PC-3 (cell line): Measurements from ENCODE around the gene NAV2. TPM values are rescaled to one million over a fixed set of nuclear protein-coding genes. Genes with fewer than 3 reads are reported as not detected.

ENCODE experiments used
- ATAC-seq: fragments of 200-7000 bp; cut with Tn5 transposase; 2 replicates; pipeline ENCODE4 v1.9.1; 2020; ENCODE audit warnings: mild to moderate bottlenecking, moderate library complexity
- BruUV-seq: library from RNA; stranded (reverse); fragments of 400-500 nt; replicated peaks from 2 replicates; lab custom pipeline; 2021; lab: Mats Ljungman, UMichigan
- CTCF ChIA-PET: fragments of 300-600 bp; sonication (Branson Sonifier 250); formaldehyde crosslinking; loops from one replicate; lab custom pipeline; 2022; ENCODE audit warnings: antibody characterized with exemption; lab: Charles Lee
- POLR2A ChIA-PET: fragments of 300-600 bp; sonication (Branson Sonifier 250); formaldehyde crosslinking; loops from one replicate; lab custom pipeline; 2022; ENCODE audit warnings: antibody characterized with exemption; ENCODE audit not compliant: unreplicated experiment; lab: Charles Lee
- DNase-seq: peaks from one replicate; pipeline ENCODE4 v3.0.0-alpha.2; 2015
- H2AFZ ChIP-seq: fragments of 300-600 bp; sonication (generic); 2 replicates; pipeline ENCODE4 v1.6.0; 2016; ENCODE audit warnings: antibody characterized with exemption, low read length
- H3F3A ChIP-seq: fragments of 300-600 bp; sonication (generic); one replicate; pipeline ENCODE4 v1.6.0; 2017; ENCODE audit warnings: antibody characterized with exemption, low read length, control low read depth, mild to moderate bottlenecking; ENCODE audit not compliant: unreplicated experiment
- H3K27ac ChIP-seq: fragments of 300-600 bp; sonication (generic); 2 replicates; pipeline ENCODE4 v1.5.1; 2016; ENCODE audit warnings: mild to moderate bottlenecking, low read length
- H3K27me3 ChIP-seq: fragments of 300-600 bp; sonication (generic); 2 replicates; pipeline ENCODE4 v1.6.1; 2016; ENCODE audit warnings: low read length, mixed read lengths
- H3K36me3 ChIP-seq: fragments of 300-600 bp; sonication (generic); 2 replicates; pipeline ENCODE4 v1.6.1; 2016; ENCODE audit warnings: low read depth, mixed run types, low read length, mixed read lengths
- H3K4me1 ChIP-seq: fragments of 300-600 bp; sonication (generic); 2 replicates; pipeline ENCODE4 v1.5.1; 2016; ENCODE audit warnings: low read length; ENCODE audit not compliant: insufficient read depth
- H3K4me2 ChIP-seq: fragments of 300-600 bp; sonication (generic); 2 replicates; pipeline ENCODE4 v1.6.0; 2016; ENCODE audit warnings: low read length
- H3K4me3 ChIP-seq: fragments of 300-600 bp; sonication (generic); 2 replicates; pipeline ENCODE4 v1.5.1; 2016; ENCODE audit warnings: mild to moderate bottlenecking, low read length, mixed read lengths
- H3K79me2 ChIP-seq: fragments of 300-600 bp; sonication (generic); 2 replicates; pipeline ENCODE4 v1.6.1; 2017; ENCODE audit warnings: low read length, mixed read lengths
- H3K9ac ChIP-seq: fragments of 300-600 bp; sonication (generic); 2 replicates; pipeline ENCODE4 v1.6.0; 2016; ENCODE audit warnings: mild to moderate bottlenecking, low read length
- H3K9me2 ChIP-seq: fragments of 300-600 bp; sonication (generic); replicated peaks from 2 replicates; pipeline ENCODE4 v1.6.1; 2016; ENCODE audit warnings: mixed run types, low read length, mixed read lengths
- H3K9me3 ChIP-seq: fragments of 300-600 bp; sonication (generic); 2 replicates; pipeline ENCODE4 v1.6.1; 2016; ENCODE audit warnings: low read length, mixed read lengths
- H4K20me1 ChIP-seq: fragments of 300-600 bp; sonication (generic); 2 replicates; pipeline ENCODE4 v1.6.1; 2016; ENCODE audit warnings: low read length, mixed read lengths
- EZH2 ChIP-seq: fragments of 300-600 bp; sonication (generic); IDR thresholded peaks from one replicate; pipeline ENCODE4 v1.6.1; 2017; ENCODE audit warnings: antibody characterized with exemption, mild to moderate bottlenecking, low read length; ENCODE audit not compliant: unreplicated experiment
- EZH2phosphoT487 ChIP-seq: fragments of 300-600 bp; sonication (generic); IDR thresholded peaks from 2 replicates; pipeline ENCODE4 v1.6.1; 2018; ENCODE audit warnings: mild to moderate bottlenecking, antibody characterized with exemption, low read length, borderline replicate concordance
- intact Hi-C: fragments of 100-400 bp; cut with micrococcal nuclease; formaldehyde crosslinking; loops from 2 replicates; pipeline ENCODE4 v1.9.0; 2023
- total RNA-seq: library from RNA; depleted of rRNA; stranded (reverse); fragments of >200 nt; gene quantifications from 2 replicates; pipeline ENCODE4 v1.2.3, GENCODE V29; 2014
- TF ChIP-seq, protein P1 (sequence below): fragments of 300-600 bp; sonication (generic); conservative IDR thresholded peaks from 2 replicates; pipeline ENCODE4 v1.5.1; 2017; ENCODE audit warnings: antibody characterized with exemption, low read depth, mild to moderate bottlenecking, low read length

Gene NAV2
- total RNA-seq, 1 experiment from 2014 or later, result 10.4 TPM

DNA sequence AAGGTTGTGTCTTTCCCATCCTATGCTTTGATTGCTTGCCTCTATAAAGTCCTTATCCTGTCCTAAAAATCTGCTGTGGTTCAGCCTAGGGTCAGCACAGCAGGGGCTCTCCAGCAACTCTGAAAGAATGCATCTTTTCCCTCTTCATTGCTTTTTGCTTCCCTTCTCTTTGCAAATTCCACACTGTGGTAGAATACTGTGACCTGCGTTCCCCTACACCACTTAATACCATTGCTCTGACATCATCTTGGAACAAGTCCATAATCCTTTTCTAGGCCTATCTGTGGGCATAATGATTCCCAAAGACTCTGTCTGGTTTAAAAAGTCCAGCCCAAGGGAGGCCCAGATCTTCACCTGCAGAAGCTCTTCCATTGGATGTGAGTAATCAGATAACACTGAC, 177.7 kb downstream of the NAV2 start:
- H3K4me1 ChIP-seq, result peaks cover 22% of the 10 kb centered on the region
- DNase-seq (peak; percentile 71), ATAC-seq (peak; percentile 60)
- H2AFZ ChIP-seq, result no peak overlapping the region
- no peak overlapping the region for H3K27ac ChIP-seq
- H3F3A ChIP-seq, result no peaks in the 10 kb centered on the region
- H3K4me2 ChIP-seq, result no peak overlapping the region
- H4K20me1 ChIP-seq, result no peaks in the 10 kb centered on the region
- intact Hi-C loops, result loop anchor here (5.0 kb wide), 1 partner anchor 38 kb away; no protein-coding TSS in a partner anchor
- TF ChIP-seq EZH2 (no peak), EZH2phosphoT487 (no peak)
- TF ChIP-seq, protein P1, sequence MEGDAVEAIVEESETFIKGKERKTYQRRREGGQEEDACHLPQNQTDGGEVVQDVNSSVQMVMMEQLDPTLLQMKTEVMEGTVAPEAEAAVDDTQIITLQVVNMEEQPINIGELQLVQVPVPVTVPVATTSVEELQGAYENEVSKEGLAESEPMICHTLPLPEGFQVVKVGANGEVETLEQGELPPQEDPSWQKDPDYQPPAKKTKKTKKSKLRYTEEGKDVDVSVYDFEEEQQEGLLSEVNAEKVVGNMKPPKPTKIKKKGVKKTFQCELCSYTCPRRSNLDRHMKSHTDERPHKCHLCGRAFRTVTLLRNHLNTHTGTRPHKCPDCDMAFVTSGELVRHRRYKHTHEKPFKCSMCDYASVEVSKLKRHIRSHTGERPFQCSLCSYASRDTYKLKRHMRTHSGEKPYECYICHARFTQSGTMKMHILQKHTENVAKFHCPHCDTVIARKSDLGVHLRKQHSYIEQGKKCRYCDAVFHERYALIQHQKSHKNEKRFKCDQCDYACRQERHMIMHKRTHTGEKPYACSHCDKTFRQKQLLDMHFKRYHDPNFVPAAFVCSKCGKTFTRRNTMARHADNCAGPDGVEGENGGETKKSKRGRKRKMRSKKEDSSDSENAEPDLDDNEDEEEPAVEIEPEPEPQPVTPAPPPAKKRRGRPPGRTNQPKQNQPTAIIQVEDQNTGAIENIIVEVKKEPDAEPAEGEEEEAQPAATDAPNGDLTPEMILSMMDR, result no peak
- H3K36me3 ChIP-seq, result no peaks in the 10 kb centered on the region
- H3K27me3 ChIP-seq, result no peaks in the 10 kb centered on the region
- no peaks in the 10 kb centered on the region for H3K79me2 ChIP-seq
- BruUV-seq, result no TSS peak
- H3K4me3 ChIP-seq, result no peak overlapping the region
- H3K9me2 ChIP-seq, result no peaks in the 10 kb centered on the region
- no peaks in the 10 kb centered on the region for H3K9me3 ChIP-seq
- no peak overlapping the region for H3K9ac ChIP-seq
- POLR2A ChIA-PET, result no interaction called here
- CTCF ChIA-PET, result no interaction called here

- DNase-seq, result no peak
- Histone ChIP-seq H3K4me1 (peaks cover 27% of the 10 kb centered on the region), H3K36me3 (no peaks in the 10 kb centered on the region), H3K79me2 (no peaks in the 10 kb centered on the region), H3K27ac (no peak overlapping the region), H3K4me3 (no peak overlapping the region), H3K4me2 (no peak overlapping the region), H4K20me1 (no peaks in the 10 kb centered on the region), H3K9me2 (no peaks in the 10 kb centered on the region), H2AFZ (no peak overlapping the region), H3F3A (no peaks in the 10 kb centered on the region), H3K27me3 (no peaks in the 10 kb centered on the region), H3K9ac (no peak overlapping the region), H3K9me3 (no peaks in the 10 kb centered on the region)
- intact Hi-C loops, result loop anchor here (5.0 kb wide), 1 partner anchor 39 kb away; no protein-coding TSS in a partner anchor
- ChIA-PET CTCF (no interaction called here), POLR2A (no interaction called here)
- BruUV-seq, result no TSS peak
- TF ChIP-seq EZH2 (no peak), EZH2phosphoT487 (no peak)
- TF ChIP-seq, protein P1, result no peak
- no peak; the same call in 1 of the 2 replicates for ATAC-seq
These were observed 178.4 kb downstream of the NAV2 start for GRCh38 chr11:19891022-19891421.

- intact Hi-C loops, result loop anchor here (5.0 kb wide), 1 partner anchor 40 kb away; no protein-coding TSS in a partner anchor
- H2AFZ ChIP-seq, result no peak overlapping the region
- no peak overlapping the region for H3K9ac ChIP-seq
- BruUV-seq, result no TSS peak
- TF ChIP-seq EZH2 (no peak), EZH2phosphoT487 (no peak)
- TF ChIP-seq, protein P1, result no peak
- H3K79me2 ChIP-seq, result no peaks in the 10 kb centered on the region
- H4K20me1 ChIP-seq, result no peaks in the 10 kb centered on the region
- H3K27me3 ChIP-seq, result no peaks in the 10 kb centered on the region
- DNase-seq, result peak; percentile 75
- H3K27ac ChIP-seq, result no peak overlapping the region
- no peaks in the 10 kb centered on the region for H3K9me2 ChIP-seq
- no peaks in the 10 kb centered on the region for H3K9me3 ChIP-seq
- POLR2A ChIA-PET, result no interaction called here
- no peaks in the 10 kb centered on the region for H3K36me3 ChIP-seq
- H3K4me2 ChIP-seq, result peak overlapping the region; percentile 7; the same call in 1 of the 2 replicates
- CTCF ChIA-PET, result no interaction called here
- ATAC-seq, result peak; percentile 64
- no peak overlapping the region for H3K4me3 ChIP-seq
- H3F3A ChIP-seq, result no peaks in the 10 kb centered on the region
- H3K4me1 ChIP-seq, result peaks cover 30% of the 10 kb centered on the region
These were observed 179.8 kb downstream of the NAV2 start for GRCh38 chr11:19892387-19892786.
